Measurements from ENCODE around the gene PHC1.
"Not testable (repeated sequence)": the region's sequence is repeated elsewhere in the genome, so short reads cannot be mapped to it uniquely, and the experiment has no call there.

DNA sequence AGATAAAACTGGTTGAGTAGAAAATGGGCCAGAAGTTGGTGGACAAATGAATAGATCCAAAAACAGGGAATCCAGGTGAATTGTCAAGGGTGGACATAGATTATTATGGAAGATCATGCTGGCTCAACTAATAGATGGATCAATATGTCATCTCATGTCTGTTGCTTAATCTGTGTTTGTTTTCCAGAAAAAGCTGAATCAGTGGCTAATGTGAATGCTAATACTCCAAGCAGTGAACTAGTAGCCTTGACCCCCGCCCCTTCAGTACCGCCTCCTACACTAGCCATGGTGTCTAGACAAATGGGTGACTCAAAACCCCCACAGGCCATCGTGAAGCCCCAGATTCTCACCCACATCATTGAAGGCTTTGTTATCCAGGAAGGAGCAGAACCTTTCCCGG, 19.8 kb downstream of the PHC1 start:
- TF ChIP-seq, protein P1, sequence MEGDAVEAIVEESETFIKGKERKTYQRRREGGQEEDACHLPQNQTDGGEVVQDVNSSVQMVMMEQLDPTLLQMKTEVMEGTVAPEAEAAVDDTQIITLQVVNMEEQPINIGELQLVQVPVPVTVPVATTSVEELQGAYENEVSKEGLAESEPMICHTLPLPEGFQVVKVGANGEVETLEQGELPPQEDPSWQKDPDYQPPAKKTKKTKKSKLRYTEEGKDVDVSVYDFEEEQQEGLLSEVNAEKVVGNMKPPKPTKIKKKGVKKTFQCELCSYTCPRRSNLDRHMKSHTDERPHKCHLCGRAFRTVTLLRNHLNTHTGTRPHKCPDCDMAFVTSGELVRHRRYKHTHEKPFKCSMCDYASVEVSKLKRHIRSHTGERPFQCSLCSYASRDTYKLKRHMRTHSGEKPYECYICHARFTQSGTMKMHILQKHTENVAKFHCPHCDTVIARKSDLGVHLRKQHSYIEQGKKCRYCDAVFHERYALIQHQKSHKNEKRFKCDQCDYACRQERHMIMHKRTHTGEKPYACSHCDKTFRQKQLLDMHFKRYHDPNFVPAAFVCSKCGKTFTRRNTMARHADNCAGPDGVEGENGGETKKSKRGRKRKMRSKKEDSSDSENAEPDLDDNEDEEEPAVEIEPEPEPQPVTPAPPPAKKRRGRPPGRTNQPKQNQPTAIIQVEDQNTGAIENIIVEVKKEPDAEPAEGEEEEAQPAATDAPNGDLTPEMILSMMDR (IDR thresholded peaks at IDR 0.05) = not testable (repeated sequence)
- TF ChIP-seq POLR2A, EP300, POLR2AphosphoS5 (IDR thresholded peaks at IDR 0.05): not testable (repeated sequence)

All from sigmoid colon (tissue), 4 donors.